ENCODE results near the gene LDB3.
"Not testable (repeated sequence)": the region's sequence is repeated elsewhere in the genome, so short reads cannot be mapped to it uniquely, and the experiment has no call there.

The LDB3 gene

DNA sequence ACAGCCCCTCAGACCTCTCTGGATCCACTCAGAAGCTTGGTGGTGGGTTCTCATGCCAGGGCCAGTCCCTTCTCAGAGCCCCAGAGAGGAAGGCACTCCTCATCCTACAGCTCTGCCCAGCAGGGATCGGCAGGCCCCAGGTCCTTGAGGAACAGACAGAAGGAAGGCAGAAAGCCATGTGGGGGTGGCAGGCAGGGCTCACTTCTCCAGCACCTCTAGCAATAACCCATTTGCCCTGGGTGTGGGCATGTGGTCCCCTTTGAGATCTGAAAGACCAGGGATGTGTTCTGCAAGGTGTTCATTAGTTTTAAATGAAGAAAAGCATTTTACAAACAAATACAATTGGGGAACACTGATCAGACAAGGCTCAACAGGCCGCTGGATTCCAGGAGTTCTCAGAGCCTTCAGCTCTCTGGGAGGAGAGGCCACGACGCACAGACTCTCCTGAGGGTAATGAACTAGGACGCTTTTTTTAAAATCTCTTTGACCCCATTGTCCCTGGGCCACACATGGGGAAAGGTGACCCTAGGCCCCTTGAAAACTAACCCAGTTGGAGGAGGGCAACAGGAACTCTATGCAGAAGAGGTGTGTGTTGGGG, 40.6 kb downstream of the LDB3 start:
- DNase-seq: no peak

DNA sequence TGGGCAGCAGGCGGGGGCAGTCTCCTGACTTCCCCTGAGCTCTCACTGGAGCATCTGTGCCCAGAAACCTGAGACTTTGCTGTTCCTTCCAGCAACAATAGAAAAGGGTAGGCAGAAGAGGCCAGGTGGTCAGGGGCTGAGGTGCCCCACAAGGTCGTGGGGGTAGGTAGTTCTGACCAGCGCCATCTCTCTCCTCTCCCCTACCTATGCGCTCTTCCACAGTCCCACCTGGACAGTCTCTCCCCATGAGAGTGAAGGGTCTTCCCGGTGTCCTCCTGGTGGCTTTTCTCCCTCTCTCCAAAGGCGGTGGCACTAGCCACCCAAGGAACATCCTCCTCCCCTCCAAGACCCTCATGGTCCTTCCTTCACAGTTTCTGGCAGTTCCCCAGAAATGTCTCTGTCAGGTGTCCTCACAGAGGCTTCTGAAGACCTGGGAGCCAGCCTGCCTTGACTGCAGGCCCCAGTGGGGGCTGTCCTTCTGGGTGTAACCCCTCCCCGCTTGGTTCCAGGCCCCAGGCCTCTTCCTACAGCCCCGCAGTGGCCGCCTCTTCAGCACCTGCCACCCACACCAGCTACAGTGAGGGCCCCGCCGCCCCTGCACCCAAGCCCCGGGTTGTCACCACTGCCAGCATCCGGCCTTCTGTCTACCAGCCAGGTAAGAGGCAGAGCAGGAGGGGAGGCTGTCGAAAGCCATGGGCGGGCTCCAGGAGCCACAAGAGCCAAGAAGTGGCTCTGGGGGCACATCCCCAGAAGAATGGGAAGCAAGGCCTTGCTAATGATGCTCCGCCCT, 41.3 kb downstream of the LDB3 start:
- no peak for DNase-seq

DNA sequence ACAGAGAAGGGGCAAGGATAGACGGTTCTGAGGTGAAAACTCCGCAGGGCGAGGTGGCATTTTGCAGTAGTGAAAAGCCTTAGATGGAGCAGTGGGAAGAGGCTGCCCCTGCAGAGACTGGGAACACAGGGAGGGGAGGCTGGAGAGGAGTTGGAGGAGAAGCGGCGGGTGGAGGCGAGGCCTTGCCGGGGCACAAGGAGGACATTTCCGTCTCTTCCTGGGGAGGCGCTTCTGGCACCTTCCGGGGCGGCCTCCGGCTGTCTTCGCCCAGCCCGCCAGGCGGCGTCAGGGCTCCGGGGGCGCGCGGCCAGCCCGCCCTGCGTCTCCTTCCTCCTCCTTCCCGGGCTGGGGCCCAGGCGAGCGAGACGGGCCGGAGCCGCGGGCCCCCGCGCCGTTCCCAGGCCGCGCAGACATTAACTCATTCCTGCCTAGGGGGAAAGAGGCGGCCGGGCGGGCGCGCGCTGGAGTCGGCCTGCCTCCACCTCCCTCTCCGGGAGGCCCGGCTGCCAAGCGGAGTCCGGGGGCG, 42.7 kb downstream of the LDB3 start:
- peak; percentile 73 for DNase-seq

DNA sequence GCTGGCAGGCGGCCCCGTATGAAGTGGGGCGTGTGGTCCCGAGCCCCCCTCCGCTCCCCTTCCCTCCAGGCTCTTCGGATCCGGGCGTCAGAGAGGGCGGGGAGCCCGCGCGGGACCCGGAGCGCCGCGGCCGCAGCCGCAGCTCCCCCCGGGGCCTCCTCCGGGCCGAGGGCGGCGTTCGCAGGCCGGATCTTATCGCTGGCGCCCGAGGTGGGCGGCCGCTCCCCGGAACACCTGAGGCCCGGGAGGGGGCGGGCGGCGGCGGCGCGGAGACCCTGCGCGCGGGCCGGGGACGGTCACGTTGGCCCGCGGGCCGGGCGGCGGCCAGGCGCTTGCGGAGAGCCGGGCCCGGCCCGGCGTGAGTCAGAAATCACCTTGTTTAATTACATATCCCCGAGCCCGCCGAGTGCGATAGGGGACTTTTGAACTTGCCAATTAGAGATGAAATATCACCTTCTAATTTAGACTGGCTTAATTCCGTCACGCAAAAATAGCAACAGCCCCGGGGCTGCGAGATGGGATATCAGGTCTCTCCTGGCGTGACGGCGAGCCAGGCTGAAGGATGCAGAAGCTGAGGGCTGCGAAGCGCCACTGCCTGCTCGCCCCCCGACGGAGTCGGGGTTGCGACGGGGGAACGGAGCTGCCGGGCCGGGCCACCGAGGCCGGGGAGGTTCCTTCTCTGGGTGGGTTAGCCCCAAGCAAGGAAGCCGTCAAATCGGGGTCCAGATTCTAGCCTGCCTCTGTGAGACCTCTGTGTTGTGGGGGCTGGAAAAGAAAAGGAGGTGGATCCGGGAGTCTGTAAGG, 43.4 kb downstream of the LDB3 start:
- peak; percentile 30 for DNase-seq

DNA sequence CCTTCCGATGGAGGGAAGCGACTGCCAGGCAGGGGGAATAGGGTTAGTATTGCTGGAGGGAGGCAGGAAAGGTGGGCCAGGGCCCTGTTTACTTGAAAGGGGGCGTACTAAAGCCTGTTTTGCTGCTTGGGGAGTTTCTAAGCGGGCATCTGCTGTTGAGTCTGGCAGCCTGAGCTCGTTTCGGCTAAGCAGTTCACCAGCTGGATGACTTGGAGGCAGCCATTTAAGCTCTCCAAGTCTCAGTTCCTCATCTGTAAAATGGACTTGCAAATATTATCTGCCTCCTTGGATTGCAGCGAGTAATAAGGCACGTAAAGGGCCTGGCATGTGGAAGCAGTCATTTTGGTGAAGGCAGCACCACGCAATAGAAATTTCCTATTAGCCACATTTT, 44.0 kb downstream of the LDB3 start:
- DNase-seq: no peak

DNA sequence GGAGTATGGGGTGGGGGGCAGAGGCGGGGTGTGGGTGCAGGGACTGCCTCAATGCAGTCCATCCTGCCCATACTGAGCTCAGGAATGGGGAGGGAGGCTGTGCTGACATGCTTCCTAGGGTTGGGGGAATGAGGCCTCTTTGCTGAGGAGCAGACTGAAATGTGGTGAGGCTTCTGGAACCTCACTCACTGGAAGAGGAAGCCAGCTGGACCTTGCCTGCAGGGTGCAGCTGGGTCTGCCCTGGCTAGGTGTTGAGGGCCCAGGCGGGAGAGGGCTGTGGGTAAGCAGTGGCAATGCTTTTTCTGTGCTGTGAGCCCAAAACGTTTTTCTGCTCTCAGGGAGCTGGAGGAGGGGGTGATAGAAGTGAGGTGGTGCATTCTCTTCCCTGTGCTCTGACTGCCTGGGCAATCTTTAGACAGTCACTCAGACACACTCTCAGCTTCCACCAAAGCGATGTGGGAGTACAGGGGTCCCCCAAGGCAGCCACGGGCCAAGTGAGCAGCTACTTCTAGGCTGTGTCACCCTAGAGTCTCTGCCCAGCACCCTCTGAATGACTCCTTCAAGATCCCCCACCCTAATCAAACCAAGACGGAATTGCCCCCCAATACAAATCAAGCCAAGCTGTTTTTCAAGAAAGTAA, 47.0 kb downstream of the LDB3 start:
- DNase-seq: no peak

DNA sequence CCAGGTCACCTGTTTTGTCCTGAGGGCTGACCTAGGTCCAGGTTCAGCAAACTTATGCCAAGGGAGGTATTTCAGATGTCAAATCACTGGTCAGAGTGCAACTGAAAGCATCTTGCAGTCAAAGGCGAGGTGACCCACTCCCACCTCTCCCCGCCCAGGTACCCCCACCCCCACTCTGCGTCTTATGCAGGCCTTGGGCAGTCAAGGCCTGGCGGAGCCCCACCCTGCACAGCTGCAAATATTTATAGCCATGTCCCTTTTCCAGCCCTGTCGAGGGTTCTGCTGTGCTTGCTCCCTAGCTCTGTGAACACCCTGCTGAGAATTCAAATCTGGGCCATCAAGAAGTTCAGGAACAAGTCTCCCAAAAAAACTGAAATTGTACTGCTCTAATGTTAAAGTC, 47.5 kb downstream of the LDB3 start:
- no peak for DNase-seq

DNA sequence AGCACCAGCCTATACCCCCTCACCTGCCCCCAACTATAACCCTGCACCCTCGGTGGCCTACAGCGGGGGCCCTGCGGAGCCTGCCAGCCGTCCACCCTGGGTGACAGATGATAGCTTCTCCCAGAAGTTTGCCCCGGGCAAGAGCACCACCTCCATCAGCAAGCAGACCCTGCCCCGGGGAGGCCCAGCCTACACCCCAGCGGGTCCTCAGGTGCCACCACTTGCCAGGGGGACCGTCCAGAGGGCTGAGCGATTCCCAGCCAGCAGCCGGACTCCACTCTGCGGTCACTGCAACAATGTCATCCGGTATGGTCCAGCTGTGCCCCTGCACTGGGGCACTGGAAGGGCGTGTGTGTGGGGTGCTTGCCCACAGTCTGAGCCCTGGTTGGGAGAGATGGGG, 48.2 kb downstream of the LDB3 start:
- DNase-seq: no peak

DNA sequence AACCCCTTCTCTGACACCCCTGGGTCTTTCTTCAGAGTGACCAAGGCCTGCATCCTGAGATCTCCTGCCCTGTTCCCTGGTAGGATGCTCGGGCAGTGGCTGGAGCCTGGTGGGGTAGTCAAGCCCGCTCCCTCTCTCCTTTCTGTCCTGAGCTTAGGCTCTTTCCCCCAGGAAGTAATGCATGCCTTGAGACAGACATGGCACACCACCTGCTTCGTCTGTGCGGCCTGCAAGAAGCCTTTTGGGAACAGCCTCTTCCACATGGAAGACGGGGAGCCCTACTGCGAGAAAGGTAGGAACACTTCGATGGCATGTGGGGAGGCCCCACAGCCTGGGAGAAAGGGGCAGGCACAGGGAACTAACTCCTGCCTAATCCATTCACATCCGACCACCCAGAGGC, 50.2 kb downstream of the LDB3 start:
- DNase-seq: no peak

DNA sequence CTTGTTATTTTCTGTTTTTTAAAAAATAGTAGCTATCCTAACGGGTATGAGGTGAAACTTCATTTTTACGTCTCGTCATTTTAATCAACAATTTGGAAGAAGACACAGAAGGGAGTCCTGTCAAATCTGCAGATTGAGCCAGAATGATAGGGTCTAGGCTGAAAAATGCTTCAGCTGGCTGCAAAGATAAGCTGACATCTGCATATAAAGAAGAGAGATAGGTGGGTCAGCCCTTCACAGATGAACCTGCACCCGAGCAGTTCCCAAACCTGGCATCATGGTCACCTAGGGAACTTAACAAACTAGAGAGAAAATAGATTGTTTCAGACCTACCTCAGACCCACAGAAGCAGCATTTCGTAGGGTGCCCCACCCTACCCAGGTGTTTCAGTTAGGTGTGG, 52.9 kb downstream of the LDB3 start:
- no peak for DNase-seq

DNA sequence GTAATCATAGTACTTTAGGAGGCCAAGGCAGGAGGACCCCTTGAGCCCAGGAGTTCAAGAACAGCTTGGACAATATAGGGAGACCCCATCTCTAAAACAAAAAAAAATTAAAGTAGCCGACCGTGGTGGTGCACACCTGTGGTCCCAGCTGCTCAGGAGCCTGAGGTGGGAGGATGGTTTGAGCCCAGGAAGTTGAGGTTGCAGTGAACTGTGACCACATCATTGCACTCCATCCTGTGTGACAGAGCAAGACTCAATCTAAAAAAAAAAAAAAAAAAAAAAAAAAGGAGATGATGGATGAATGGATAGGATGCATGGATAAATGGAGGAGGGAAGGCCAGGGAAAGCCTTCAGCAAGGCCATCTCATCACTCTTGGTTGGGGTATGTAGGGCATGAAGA, 54.7 kb downstream of the LDB3 start:
- no peak for DNase-seq

DNA sequence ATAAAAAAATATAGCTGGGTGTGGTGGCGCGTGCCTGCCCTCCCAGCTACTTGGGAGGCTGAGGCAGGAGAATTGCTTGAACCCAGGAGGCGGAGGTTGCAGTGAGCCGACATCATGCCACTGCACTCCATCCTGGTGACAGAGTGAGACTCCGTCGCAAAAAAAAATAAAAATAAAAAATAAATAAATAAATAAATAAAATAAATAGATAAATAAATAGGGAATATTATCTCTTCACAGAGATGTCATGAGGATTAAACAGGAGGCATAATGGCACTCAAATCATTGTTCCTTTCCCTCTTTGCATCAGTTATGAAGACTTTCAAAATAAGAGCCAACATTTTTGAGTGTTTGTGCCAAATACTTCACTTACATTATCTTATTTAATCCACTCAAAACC, 56.1 kb downstream of the LDB3 start:
- DNase-seq: no peak

DNA sequence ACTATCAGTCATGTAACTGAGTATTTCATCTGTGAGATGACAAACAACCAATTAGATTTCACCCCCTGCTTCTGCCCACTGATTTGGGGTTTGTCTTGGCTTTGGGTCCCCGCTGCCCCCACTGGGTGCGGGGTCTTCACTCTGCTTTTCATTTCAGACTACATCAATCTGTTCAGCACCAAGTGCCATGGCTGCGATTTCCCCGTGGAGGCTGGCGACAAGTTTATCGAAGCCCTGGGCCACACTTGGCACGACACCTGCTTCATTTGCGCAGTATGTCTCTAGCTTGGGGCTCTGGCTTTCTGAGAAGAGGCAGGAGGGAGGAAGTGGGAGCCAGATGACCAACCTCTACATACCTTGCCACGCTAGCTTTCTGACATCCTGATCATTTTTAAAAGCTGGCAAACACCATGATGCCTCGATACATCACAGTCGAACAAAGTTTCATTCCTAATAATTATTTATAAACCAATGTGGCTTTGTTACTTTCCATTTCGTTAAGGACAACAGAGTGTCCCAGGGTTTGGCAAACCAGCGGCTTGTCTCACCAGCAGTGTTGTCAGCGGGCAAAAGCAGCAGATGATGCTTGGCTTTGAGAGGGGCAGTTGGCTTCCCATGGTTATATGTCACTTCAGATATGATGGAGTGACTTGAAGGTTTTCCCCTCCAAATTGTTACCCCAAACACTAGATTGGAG, 57.8 kb downstream of the LDB3 start:
- no peak for DNase-seq

DNA sequence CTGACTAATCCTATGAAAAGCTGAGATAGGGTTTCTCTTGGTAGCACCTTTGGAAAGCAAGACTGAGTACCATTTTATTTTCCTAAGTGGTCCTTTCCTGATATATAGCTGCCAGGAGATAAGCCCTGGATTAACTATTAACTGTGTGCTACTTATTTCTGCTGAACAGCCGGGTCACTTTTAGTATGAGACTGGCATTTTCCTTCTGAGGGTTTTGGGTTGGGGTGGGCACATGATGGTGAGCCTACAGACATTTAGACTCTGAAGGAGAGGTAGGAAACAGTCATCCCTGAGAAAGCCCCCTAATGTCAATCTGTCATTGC, 58.3 kb downstream of the LDB3 start:
- DNase-seq: no peak

DNA sequence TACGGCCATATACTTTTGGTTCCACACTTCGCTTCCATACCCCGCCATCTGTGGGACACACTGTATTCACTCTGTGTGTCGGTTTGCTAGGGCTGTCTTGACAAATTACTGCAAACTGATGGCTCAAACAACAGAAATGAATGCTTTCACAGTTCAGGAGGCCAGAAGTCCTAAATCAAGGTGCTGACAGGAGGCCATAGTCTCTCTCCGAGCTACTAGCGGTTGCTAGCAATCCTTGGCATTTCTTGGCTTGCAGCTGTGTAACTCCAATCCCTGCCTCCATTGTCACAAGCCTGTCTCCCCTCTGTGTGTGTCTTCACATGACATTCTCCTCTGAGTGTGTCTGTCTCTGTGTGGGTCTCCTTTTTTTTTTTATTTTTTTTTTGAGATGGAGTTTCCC, 59.2 kb downstream of the LDB3 start:
- DNase-seq: no peak

DNA sequence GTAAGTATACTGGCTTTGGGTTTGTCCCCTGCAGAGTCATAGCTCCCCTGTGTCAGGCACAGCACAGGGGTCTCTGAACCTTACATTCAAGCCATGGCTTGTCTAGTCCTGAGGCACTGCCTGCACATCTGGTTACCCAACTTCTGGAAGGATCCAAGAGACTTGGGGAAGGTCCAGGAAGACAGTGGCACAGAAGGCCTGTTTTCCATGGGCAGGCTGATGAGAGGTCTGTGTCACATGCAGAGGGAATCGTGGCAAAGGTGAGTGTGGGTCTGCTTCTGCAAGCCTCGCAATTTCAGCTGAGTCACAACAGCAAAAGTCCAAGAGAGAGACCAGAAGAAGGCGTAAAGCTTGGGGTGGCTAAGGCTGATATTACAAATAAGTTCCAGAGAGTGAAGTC, 59.7 kb downstream of the LDB3 start:
- no peak for DNase-seq

DNA sequence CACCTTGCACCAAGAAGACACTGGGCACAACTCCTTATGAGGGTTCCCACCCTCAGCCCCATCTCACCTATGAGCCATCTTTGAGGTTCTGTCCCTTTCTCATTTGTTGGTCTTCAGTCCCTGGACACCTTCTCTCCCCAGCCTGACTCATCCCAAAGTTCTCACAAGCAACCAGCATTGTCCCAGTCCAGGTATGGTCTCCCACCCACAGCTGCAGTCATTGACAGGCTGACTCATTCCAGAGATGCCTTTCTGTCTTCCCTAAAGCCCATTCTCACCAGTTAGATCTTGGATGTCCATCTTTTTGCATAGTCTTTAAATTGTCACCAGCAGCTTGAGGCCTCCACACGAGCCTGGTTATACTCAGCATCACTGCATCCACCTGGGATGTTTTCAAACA, 61.4 kb downstream of the LDB3 start:
- DNase-seq: no peak

DNA sequence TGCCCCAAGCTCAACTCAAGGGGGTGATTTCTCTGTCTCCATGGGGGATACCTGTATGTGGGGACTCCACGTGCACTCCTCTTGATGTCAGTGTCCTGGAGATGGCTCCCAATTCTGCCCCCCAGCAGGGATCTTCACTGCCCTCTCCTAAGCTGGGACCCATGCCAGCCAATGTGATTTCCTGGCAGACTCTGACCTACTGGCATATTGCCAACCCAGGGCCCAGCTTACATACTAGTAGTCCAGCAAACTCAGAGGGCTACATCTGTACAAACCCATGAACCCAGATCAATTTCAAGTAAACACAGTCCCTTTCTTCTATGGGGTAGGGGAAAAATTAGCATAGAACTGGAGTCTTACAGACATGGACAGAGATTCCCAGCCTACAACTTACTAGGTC, 61.9 kb downstream of the LDB3 start:
- no peak for DNase-seq

DNA sequence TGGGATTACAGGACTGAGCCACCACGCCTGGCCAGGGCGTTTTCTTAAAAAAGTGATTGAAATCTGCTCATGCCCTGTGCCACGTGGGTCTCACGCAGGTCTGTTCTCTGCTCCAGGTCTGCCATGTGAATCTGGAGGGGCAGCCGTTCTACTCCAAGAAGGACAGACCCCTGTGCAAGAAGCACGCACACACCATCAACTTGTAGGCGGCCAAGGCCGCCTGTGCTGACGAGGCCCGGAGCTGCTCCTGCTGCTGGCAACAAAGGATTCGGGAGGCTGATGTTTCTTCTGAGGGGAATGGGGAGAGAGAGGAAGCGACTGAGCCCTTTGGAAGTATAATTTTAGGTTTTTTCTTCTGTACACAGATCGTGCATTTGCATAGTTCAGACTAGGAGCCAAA, 64.5 kb downstream of the LDB3 start:
- no peak for DNase-seq

DNA sequence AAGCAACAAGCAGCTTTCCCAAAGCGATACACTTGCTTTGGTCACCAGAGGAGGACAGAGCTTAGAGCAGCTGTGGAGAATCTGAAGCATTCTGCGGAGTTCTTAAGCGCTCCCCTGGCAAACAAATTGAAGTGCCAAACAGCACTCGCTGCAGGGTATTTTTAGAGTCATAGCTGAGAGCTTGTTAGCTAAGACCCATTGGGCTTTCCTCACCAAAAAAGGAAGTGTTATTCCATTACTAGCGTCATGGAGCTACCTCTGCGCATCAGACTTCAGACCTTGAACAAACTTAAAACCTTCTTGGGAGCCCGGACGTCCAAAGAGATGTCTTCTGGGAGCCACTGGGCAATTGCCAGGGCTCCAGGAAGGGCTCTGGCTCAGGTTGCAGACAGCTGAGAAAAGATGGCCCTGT, 65.0 kb downstream of the LDB3 start:
- no peak for DNase-seq

DNA sequence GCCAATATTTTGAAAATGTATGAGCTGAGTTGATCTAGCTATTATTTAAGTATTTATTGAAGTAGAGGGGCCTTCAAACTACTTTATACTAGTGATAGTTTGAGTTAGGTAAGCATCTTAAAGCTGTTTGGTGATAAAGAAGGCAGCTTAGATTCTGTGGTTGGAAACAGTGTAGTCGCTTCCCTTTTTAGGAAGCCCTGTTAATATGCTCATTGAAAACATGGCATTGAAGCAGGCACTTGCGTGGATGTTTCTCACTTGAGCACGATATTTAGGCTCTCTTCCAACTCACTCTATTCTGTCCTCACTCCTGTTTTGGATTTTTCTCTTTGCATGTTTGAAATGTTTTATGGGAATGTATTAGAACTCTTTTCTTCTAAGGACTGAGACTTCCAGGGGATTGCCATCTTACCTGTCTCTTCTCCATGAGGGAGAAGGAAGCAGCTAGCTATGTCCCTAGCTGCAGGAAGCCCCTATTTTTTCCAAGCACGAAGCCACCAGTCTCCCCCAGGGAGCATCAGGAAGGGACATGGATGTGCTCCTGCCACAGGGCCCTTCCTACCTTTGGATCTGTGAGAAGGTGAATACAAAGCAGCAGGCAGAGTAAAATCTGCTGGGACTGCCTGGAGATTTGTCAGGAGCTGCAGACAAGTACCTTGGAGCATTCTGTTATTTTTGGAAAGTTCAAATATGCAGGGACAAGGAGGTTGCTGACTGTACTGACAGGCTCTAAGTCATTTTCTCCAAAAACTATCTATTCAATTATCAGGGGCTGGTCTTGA, 66.1 kb downstream of the LDB3 start:
- DNase-seq: no peak

DNA sequence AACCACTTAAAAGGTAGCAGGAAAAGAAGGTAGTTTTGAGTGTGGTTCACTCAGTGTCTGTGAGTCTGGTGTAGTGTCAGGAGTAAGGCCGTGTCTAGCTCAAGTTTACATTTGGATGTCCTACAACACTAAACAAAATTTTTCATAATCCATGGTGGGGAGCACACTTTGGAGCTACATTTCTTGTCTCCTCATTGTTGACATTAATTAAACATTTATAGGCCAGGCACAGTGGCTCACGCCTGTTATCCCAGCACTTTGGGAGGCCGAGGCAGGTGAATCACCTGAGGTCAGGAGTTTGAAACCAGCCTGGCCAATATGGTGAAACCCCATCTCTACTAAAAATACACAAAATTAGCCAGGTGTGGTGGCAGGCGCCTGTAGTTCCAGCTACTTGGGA, 67.0 kb downstream of the LDB3 start:
- not testable (repeated sequence) for DNase-seq
